ENCODE results near the gene CS.

CS gene

GRCh38 chr12:56242986-56243385 is 57.1 kb downstream of the CS start:
- DNase-seq: no peak

GRCh38 chr12:56241424-56242303 is 58.5 kb downstream of the CS start:
- DNase-seq: no peak

- DNase-seq: no peak
Measured at GRCh38 chr12:56237552-56237951, 62.6 kb downstream of the CS start.

GRCh38 chr12:56236985-56237384 is 63.1 kb downstream of the CS start:
- no peak for DNase-seq

- no peak for DNase-seq
Measured at GRCh38 chr12:56236091-56236490, 64.0 kb downstream of the CS start.

GRCh38 chr12:56234746-56235436 is 65.2 kb downstream of the CS start:
- DNase-seq: no peak

- no peak for DNase-seq
Measured at GRCh38 chr12:56231184-56231582, 68.9 kb downstream of the CS start.

- no peak for DNase-seq
Measured at GRCh38 chr12:56230432-56231183, 69.5 kb downstream of the CS start.

- no peak for DNase-seq
Measured at GRCh38 chr12:56229916-56230431, 70.2 kb downstream of the CS start, which contains the start of gene SLC39A5. Gene SLC39A5 (plus strand): TSS chr12:56230051. CDS start chr12:56231275, 1,224 bp downstream.

GRCh38 chr12:56229082-56229481 is 71.0 kb downstream of the CS start:
- no peak for DNase-seq

GRCh38 chr12:56224954-56225353 is 75.2 kb downstream of the CS start:
- DNase-seq: no peak

- peak; percentile 84 for DNase-seq
Measured at GRCh38 chr12:56224102-56224701, 75.9 kb downstream of the CS start, which contains the start of gene NABP2. Gene NABP2 (plus strand): TSS chr12:56224342. CDS start chr12:56224857, 515 bp downstream.

- no peak for DNase-seq
Measured at GRCh38 chr12:56223571-56224101, 76.5 kb downstream of the CS start.

- DNase-seq: no peak
Measured at GRCh38 chr12:56222531-56222895, 77.6 kb downstream of the CS start.

- DNase-seq: peak; percentile 84
Measured at GRCh38 chr12:56221757-56222530, 78.2 kb downstream of the CS start, which contains the start of gene RNF41. Gene RNF41 (minus strand): TSS chr12:56221922. CDS start chr12:56214047, 7,875 bp downstream.

Data from DMS79 (cell line).